HepG2 (cell line): Measurements from ENCODE around the gene UCN2. TPM values are rescaled to one million over a fixed set of nuclear protein-coding genes. Genes with fewer than 3 reads are reported as not detected.

Source experiments
- ATAC-seq: fragments of 200-7000 bp; cut with Tn5 transposase; 3 replicates; pipeline ENCODE4 v1.9.1; 2020; ENCODE audit warnings: mild to moderate bottlenecking, moderate library complexity
- BruUV-seq: library from RNA; stranded (reverse); fragments of 400-500 nt; replicated peaks from 2 replicates; lab custom pipeline; 2021; lab: Mats Ljungman, UMichigan
- CTCF ChIA-PET: fragments of 300-600 bp; formaldehyde crosslinking; extraction: SDS; loops from one replicate; lab custom pipeline; 2021; ENCODE audit warnings: low total read pairs, inconsistent platforms, low intra/inter-chr PET ratio; lab: Yijun Ruan, JAX
- POLR2A ChIA-PET: fragments of 350-600 bp; sonication (Branson Sonifier 250); formaldehyde crosslinking; loops from one replicate; lab custom pipeline; 2020; ENCODE audit warnings: antibody characterized with exemption, inconsistent platforms; lab: Yijun Ruan, JAX
- DNase-seq: peaks from one replicate; pipeline ENCODE4 v3.0.0-alpha.2; 2015; ENCODE audit warnings: low spot score
- FAIRE-seq: peaks from 3 replicates; lab custom pipeline; 2011; peaks lifted over from hg19 to GRCh38; lab: Jason Lieb, UNC
- H2AFZ ChIP-seq: one replicate; pipeline ENCODE4 v1.6.1; 2011; ENCODE audit warnings: low read length, inconsistent platforms
- H3K27ac ChIP-seq: fragments of 300-600 bp; 3 replicates; pipeline ENCODE4 v1.8.0; 2011; ENCODE audit warnings: mixed run types, mild to moderate bottlenecking, mixed read lengths, low read length, inconsistent platforms; ENCODE audit not compliant: insufficient read depth; ENCODE audit errors: extremely low read length
- H3K27me3 ChIP-seq, 2 experiments: fragments of 200-600 bp in 1 of 2; 2 replicates in 1 of 2; 3 replicates in 1 of 2; pipeline versions ENCODE4 v1.6.0 to v1.8.0; 2011; ENCODE audit warnings: low read length in 2 of 2, mild to moderate bottlenecking in 2 of 2, moderate library complexity in 2 of 2, inconsistent platforms in 1 of 2; ENCODE audit not compliant: insufficient read depth in 2 of 2, control insufficient read depth in 1 of 2
- H3K36me3 ChIP-seq, 2 experiments: fragments of 200-600 bp in 1 of 2; replicated peaks in 1 of 2; 2 replicates in 1 of 2; 3 replicates in 1 of 2; pipeline versions ENCODE4 v1.5.1 to v1.8.0; 2011; ENCODE audit warnings: low read length in 2 of 2, inconsistent platforms in 1 of 2; ENCODE audit not compliant: insufficient read depth in 2 of 2, control insufficient read depth in 1 of 2
- H3K4me1 ChIP-seq: 2 replicates; pipeline ENCODE4 v1.5.1; 2012; ENCODE audit warnings: low read length, inconsistent platforms; ENCODE audit not compliant: insufficient read depth
- H3K4me2 ChIP-seq: 2 replicates; pipeline ENCODE4 v1.6.0; 2011; ENCODE audit warnings: low read depth, low read length, inconsistent platforms
- H3K4me3 ChIP-seq, 3 experiments: fragments of 200-600 bp in 1 of 3; sonication (generic), shearing (Covaris generic) in 1 of 3; replicated peaks in 1 of 3; 2 replicates each; pipeline ENCODE4 v1.5.1; 2011 to 2016; ENCODE audit warnings: low read length in 3 of 3, inconsistent platforms in 2 of 3, low read depth in 2 of 3, mild to moderate bottlenecking in 2 of 3, control low read depth in 1 of 3, mixed read lengths in 1 of 3; ENCODE audit not compliant: insufficient read depth in 1 of 3
- H3K79me2 ChIP-seq: one replicate; pipeline ENCODE4 v1.6.1; 2011; ENCODE audit warnings: low read length, inconsistent platforms; ENCODE audit not compliant: insufficient read depth
- H3K9ac ChIP-seq: 2 replicates; pipeline ENCODE4 v1.6.0; 2011; ENCODE audit warnings: mild to moderate bottlenecking, low read depth, low read length, inconsistent platforms; ENCODE audit not compliant: insufficient read depth
- H3K9me3 ChIP-seq: 2 replicates; pipeline ENCODE4 v1.5.1; 2012; ENCODE audit warnings: mild to moderate bottlenecking, low read length
- H4K20me1 ChIP-seq: 2 replicates; pipeline ENCODE4 v1.6.0; 2011; ENCODE audit warnings: inconsistent platforms, mild to moderate bottlenecking, low read length, moderate library complexity; ENCODE audit not compliant: insufficient read depth
- EHMT2 ChIP-seq: fragments of 200-600 bp; sonication (generic); IDR thresholded peaks from 2 replicates; pipeline ENCODE4 v1.7.0; 2017; ENCODE audit warnings: antibody characterized with exemption, low read depth, low read length, borderline replicate concordance
- ERF ChIP-seq: IDR thresholded peaks from 2 replicates; pipeline ENCODE4 v1.6.1; 2018; ENCODE audit warnings: missing biosample characterization, missing genetic modification reagents
- FOXA3 ChIP-seq: IDR thresholded peaks from 2 replicates; pipeline ENCODE4 v1.6.1; 2016; ENCODE audit warnings: missing genetic modification reagents, missing compliant biosample characterization
- HNF1A ChIP-seq, 2 experiments: sonication (generic) in 1 of 2; formaldehyde crosslinking in 1 of 2; IDR thresholded peaks; 2 replicates each; pipeline versions ENCODE4 v1.4.0 to v1.6.1; 2016 to 2020; ENCODE audit warnings: borderline replicate concordance in 1 of 2, low read depth in 1 of 2, mild to moderate bottlenecking in 1 of 2, missing genetic modification reagents in 1 of 2
- HNF4A ChIP-seq: sonication (generic); formaldehyde crosslinking; IDR thresholded peaks from 2 replicates; pipeline ENCODE4 v1.4.0; 2020; ENCODE audit warnings: missing genetic modification reagents
- HNRNPH1 ChIP-seq: fragments of 200-400 bp; formaldehyde crosslinking; optimal IDR thresholded peaks from 2 replicates; pipeline ENCODE3; 2017; ENCODE audit warnings: mild to moderate bottlenecking, low read depth, low read length
- MAX ChIP-seq: IDR thresholded peaks from 2 replicates; pipeline ENCODE4 v1.6.1; 2012; ENCODE audit warnings: inconsistent platforms
- MXI1 ChIP-seq: IDR thresholded peaks from 3 replicates; pipeline ENCODE4 v1.6.1; 2012; ENCODE audit warnings: low read depth, low read length, inconsistent platforms, borderline replicate concordance
- MYC ChIP-seq: sonication (generic); formaldehyde crosslinking; IDR thresholded peaks from 2 replicates; pipeline ENCODE4 v1.9.0; 2021; ENCODE audit warnings: missing genetic modification reagents, borderline replicate concordance
- RARA ChIP-seq: IDR thresholded peaks from 2 replicates; pipeline ENCODE4 v1.6.1; 2016; ENCODE audit warnings: missing genetic modification reagents, missing compliant biosample characterization
- TBP ChIP-seq: sonication (generic); formaldehyde crosslinking; IDR thresholded peaks from 2 replicates; pipeline ENCODE4 v1.5.0; 2020; ENCODE audit warnings: missing genetic modification reagents
- TCF7L2 ChIP-seq: IDR thresholded peaks from 2 replicates; pipeline ENCODE4 v1.6.1; 2011; ENCODE audit warnings: mild to moderate bottlenecking, low read depth, low read length, moderate library complexity
- ZBTB46 ChIP-seq: sonication (generic); formaldehyde crosslinking; IDR thresholded peaks from 2 replicates; pipeline ENCODE4 v1.4.0; 2020; ENCODE audit warnings: mild to moderate bottlenecking, missing genetic modification reagents, borderline replicate concordance
- ZFP1 ChIP-seq: IDR thresholded peaks from 2 replicates; pipeline ENCODE4 v1.6.1; 2016
- ZFY ChIP-seq: sonication (generic); formaldehyde crosslinking; IDR thresholded peaks from 2 replicates; pipeline ENCODE4 v1.4.0; 2020; ENCODE audit warnings: missing genetic modification reagents
- ZNF292 ChIP-seq: sonication (generic); formaldehyde crosslinking; IDR thresholded peaks from 2 replicates; pipeline ENCODE4 v1.8.1; 2022; ENCODE audit warnings: mild to moderate bottlenecking, low read depth, missing genetic modification reagents, borderline replicate concordance
- ZNF326 ChIP-seq: sonication (generic); formaldehyde crosslinking; IDR thresholded peaks from 2 replicates; pipeline ENCODE4 v1.4.0; 2020; ENCODE audit warnings: missing genetic modification reagents, borderline replicate concordance
- ZNF44 ChIP-seq: sonication (generic); formaldehyde crosslinking; IDR thresholded peaks from 2 replicates; pipeline ENCODE4 v1.5.1; 2020; ENCODE audit warnings: mild to moderate bottlenecking, missing genetic modification reagents
- ZNF451 ChIP-seq: sonication (generic); formaldehyde crosslinking; IDR thresholded peaks from 2 replicates; pipeline ENCODE4 v1.5.0; 2020; ENCODE audit warnings: mild to moderate bottlenecking, missing genetic modification reagents
- ZNF563 ChIP-seq: sonication (generic); formaldehyde crosslinking; IDR thresholded peaks from 2 replicates; pipeline ENCODE4 v1.8.0; 2022; ENCODE audit warnings: mild to moderate bottlenecking, moderate library complexity, missing genetic modification reagents
- WGBS: methylation state at CpG from one replicate; pipeline ENCODE4 v1.1.6; 2017; ENCODE audit warnings: low lambda C conversion rate; 5-methylcytosine and 5-hydroxymethylcytosine counted together
- in situ Hi-C: cut with HindIII; loops from 2 replicates; pipeline ENCODE4 v1.10.0; 2017; ENCODE audit warnings: low pct_unique_long_range_greater_than_20kb; ENCODE audit not compliant: extremely low pct_ligation_motif_present
- intact Hi-C: fragments of 100-400 bp; cut with micrococcal nuclease; formaldehyde crosslinking; loops from one replicate; pipeline ENCODE4 v1.10.0; 2022; ENCODE audit not compliant: unreplicated experiment
- polyA plus RNA-seq, 8 experiments: library from polyadenylated mRNA; depleted of rRNA in 3 of 8; stranded (reverse) in 7 of 8; unstranded in 1 of 8; fragments of >200 nt; fragmentation: Illumina TruSeq in 4 of 8; extraction: Trizol in 4 of 8; gene quantifications; 2 replicates each; pipeline versions ENCODE4 v1.2.1 to v1.2.3, GENCODE V29; 2011 to 2016; ENCODE audit warnings: low read depth in 4 of 8, missing spikeins in 1 of 8, mixed read lengths in 1 of 8; ENCODE audit not compliant: insufficient read depth in 1 of 8
- total RNA-seq, 5 experiments: library from RNA; depleted of rRNA; stranded (reverse); fragments of >200 nt; fragmentation: Illumina TruSeq; extraction: Trizol; gene quantifications; 2 replicates each; pipeline ENCODE4 v1.2.3, GENCODE V29; 2016; ENCODE audit warnings: low read depth in 1 of 5

Gene UCN2
- total and polyA plus RNA-seq, 2 of the 13 experiments (the other 11 are each of a cell fraction or from before 2014, with no cell fraction given): 0.07 to 1.5 TPM

- FAIRE-seq: no peak
- WGBS: 10% methylated on average over 4 of the region's 12 CpGs
- no peaks in the 10 kb centered on the region for H3K36me3 ChIP-seq
- TF ChIP-seq ZFP1 (CRISPR knock-in tag) (no peak), TCF7L2 (no peak), MXI1 (no peak), ZNF292 (no peak), RARA (CRISPR knock-in tag) (0 out of 2 replicates have a peak, but pooled peaks have one; percentile 21), ZNF563 (CRISPR knock-in tag) (no peak), FOXA3 (CRISPR knock-in tag) (peak; percentile 49; the same call in 1 of the 2 replicates), ZNF44 (CRISPR knock-in tag) (0 out of 2 replicates have a peak, but pooled peaks have one; percentile 31), ZNF326 (no peak), MAX (0 out of 2 replicates have a peak, but pooled peaks have one; percentile 31), TBP (CRISPR knock-in tag) (no peak), HNF4A (peak; percentile 48; the same call in 1 of the 2 replicates), EHMT2 (no peak), ZNF451 (no peak), ERF (CRISPR knock-in tag) (no peak), ZBTB46 (CRISPR knock-in tag) (no peak), ZFY (CRISPR knock-in tag) (no peak; the same call in 1 of the 2 replicates), HNF1A (IDR thresholded peaks at IDR 0.05; ENCODE audit: low read depth) (no peak), HNF1A (CRISPR knock-in tag; IDR thresholded peaks at IDR 0.05; ENCODE audit: borderline replicate concordance) (no peak), MYC (CRISPR knock-in tag) (peak; percentile 23; the same call in 1 of the 2 replicates), HNRNPH1 (no peak)
These were observed 8.4 kb upstream of the UCN2 start for GRCh38 chr3:48571938-48572337.

More at GRCh38 chr3:48571938-48572337, 8.4 kb upstream of the UCN2 start:
- Histone ChIP-seq H3K79me2 (no peaks in the 10 kb centered on the region), H3K27ac (no peak overlapping the region), H3K27me3 (no peaks in the 10 kb centered on the region), H3K9me3 (no peaks in the 10 kb centered on the region), H3K9ac (no peak overlapping the region), H3K4me2 (peak overlapping the region; percentile 62), H3K4me1 (peaks cover 75% of the 10 kb centered on the region), H2AFZ (no peak overlapping the region), H3K4me3 (peak overlapping the region in 2 of 3 experiments; percentile 18 to 37; a peak in 2 of 6 replicates), H4K20me1 (no peaks in the 10 kb centered on the region)
- POLR2A ChIA-PET: interaction anchor here (0.9 kb wide), 1 partner anchor 64 kb away, joined by 3 read pairs; the partner anchor contains the start of gene SLC26A6
- no TSS peak for BruUV-seq
- intact Hi-C loops: no loop called here
- DNase-seq (peak; percentile 32), ATAC-seq (peak; percentile 26)
- in situ Hi-C loops: no loop called here
- CTCF ChIA-PET: no interaction called here
